Subcutaneous abdominal adipose tissue (tissue), 5 donors: ENCODE results near the gene SNAP47.

Experiments
- H3K27ac ChIP-seq: one replicate; pipeline ENCODE4 v1.7.0; 2013; ENCODE audit warnings: low read depth, mild to moderate bottlenecking, inconsistent platforms, low read length, moderate library complexity
- H3K27me3 ChIP-seq, 5 donors: one replicate each; pipeline ENCODE4 v1.7.0; 2013; ENCODE audit warnings: low read length in 5 of 5, inconsistent platforms in 1 of 5; ENCODE audit not compliant: control insufficient read depth in 5 of 5, insufficient read depth in 4 of 5
- H3K36me3 ChIP-seq, 5 donors: one replicate each; pipeline ENCODE4 v1.7.0; 2013; ENCODE audit warnings: low read length in 5 of 5; ENCODE audit not compliant: control insufficient read depth in 5 of 5, insufficient read depth in 5 of 5
- H3K4me1 ChIP-seq, 5 donors: one replicate each; pipeline ENCODE4 v1.7.0; 2013; ENCODE audit warnings: low read length in 5 of 5, mild to moderate bottlenecking in 3 of 5, moderate library complexity in 1 of 5; ENCODE audit not compliant: control insufficient read depth in 5 of 5, insufficient read depth in 5 of 5
- H3K4me3 ChIP-seq, 5 donors: one replicate each; pipeline ENCODE4 v1.7.0; 2013; ENCODE audit warnings: low read length in 5 of 5, low read depth in 1 of 5
- H3K9ac ChIP-seq, 5 donors: one replicate each; pipeline ENCODE4 v1.7.0; 2013; ENCODE audit warnings: low read length in 5 of 5, mild to moderate bottlenecking in 4 of 5, moderate library complexity in 3 of 5
- H3K9me3 ChIP-seq, 5 donors: one replicate each; pipeline ENCODE4 v1.7.0; 2013; ENCODE audit warnings: low read length in 5 of 5; ENCODE audit not compliant: control insufficient read depth in 5 of 5
- donor health status: healthy.
- donor health status: healthy.
- donor health status: healthy.
- donor health status: healthy.
- donor health status: healthy.

SNAP47 gene

GRCh38 chr1:227790868-227791267 is 55.6 kb downstream of the SNAP47 start:
- no peak overlapping the region for H3K27ac ChIP-seq
- no peak overlapping the region for H3K4me3 ChIP-seq
- H3K4me1 ChIP-seq = peaks cover 3 to 42% (median 31%) of the 10 kb centered on the region in 5 donors
- H3K36me3 ChIP-seq = no peaks in the 10 kb centered on the region
- no peak overlapping the region for H3K9ac ChIP-seq
- peaks cover 4 to 14% (median 10%) of the 10 kb centered on the region in 5 donors for H3K27me3 ChIP-seq
- no peaks in the 10 kb centered on the region for H3K9me3 ChIP-seq

GRCh38 chr1:227791425-227792143 is 56.3 kb downstream of the SNAP47 start:
- Histone ChIP-seq H3K4me1 (peaks cover 3 to 36% (median 27%) of the 10 kb centered on the region in 5 donors), H3K9me3 (no peaks in the 10 kb centered on the region), H3K4me3 (no peak overlapping the region), H3K9ac (no peak overlapping the region), H3K27me3 (peaks cover 5 to 17% (median 9%) of the 10 kb centered on the region in 5 donors), H3K36me3 (no peaks in the 10 kb centered on the region), H3K27ac (no peak overlapping the region)

- peaks cover 1 to 28% (median 19%) of the 10 kb centered on the region in 5 donors for H3K4me1 ChIP-seq
- no peak overlapping the region for H3K9ac ChIP-seq
- H3K9me3 ChIP-seq = no peaks in the 10 kb centered on the region
- no peak overlapping the region for H3K4me3 ChIP-seq
- no peak overlapping the region for H3K27ac ChIP-seq
- H3K36me3 ChIP-seq = no peaks in the 10 kb centered on the region
- peaks cover 5 to 17% (median 10%) of the 10 kb centered on the region in 5 donors for H3K27me3 ChIP-seq
These were observed 57.2 kb downstream of the SNAP47 start for GRCh38 chr1:227792216-227793078.

- Histone ChIP-seq H3K27me3 (peaks cover 5 to 19% (median 10%) of the 10 kb centered on the region in 5 donors), H3K9ac (no peak overlapping the region), H3K27ac (no peak overlapping the region), H3K4me3 (no peak overlapping the region), H3K9me3 (no peaks in the 10 kb centered on the region), H3K36me3 (no peaks in the 10 kb centered on the region), H3K4me1 (peaks cover 1 to 22% (median 13%) of the 10 kb centered on the region in 5 donors)
These were observed 58.1 kb downstream of the SNAP47 start for GRCh38 chr1:227793079-227793947.

GRCh38 chr1:227793948-227794816 is 58.9 kb downstream of the SNAP47 start:
- H3K27me3 ChIP-seq = peaks cover 5 to 20% (median 10%) of the 10 kb centered on the region in 5 donors
- H3K27ac ChIP-seq = no peak overlapping the region
- no peak overlapping the region for H3K4me3 ChIP-seq
- H3K4me1 ChIP-seq = peaks cover 0 to 14% (median 8%) of the 10 kb centered on the region in 5 donors
- H3K9ac ChIP-seq = no peak overlapping the region
- H3K9me3 ChIP-seq = no peaks in the 10 kb centered on the region
- no peaks in the 10 kb centered on the region for H3K36me3 ChIP-seq

- Histone ChIP-seq H3K27ac (no peak overlapping the region), H3K36me3 (no peaks in the 10 kb centered on the region), H3K4me3 (no peak overlapping the region), H3K9ac (no peak overlapping the region), H3K27me3 (peaks cover 5 to 20% (median 10%) of the 10 kb centered on the region in 5 donors), H3K9me3 (no peaks in the 10 kb centered on the region), H3K4me1 (peaks cover 0 to 14% (median 8%) of the 10 kb centered on the region in 5 donors)
These were observed 59.6 kb downstream of the SNAP47 start for GRCh38 chr1:227794817-227795192.

- no peaks in the 10 kb centered on the region for H3K36me3 ChIP-seq
- no peak overlapping the region for H3K27ac ChIP-seq
- H3K4me3 ChIP-seq = no peak overlapping the region
- no peak overlapping the region for H3K9ac ChIP-seq
- H3K4me1 ChIP-seq = peaks cover 0 to 14% (median 8%) of the 10 kb centered on the region in 5 donors
- H3K27me3 ChIP-seq = peaks cover 5 to 20% (median 10%) of the 10 kb centered on the region in 5 donors
- H3K9me3 ChIP-seq = no peaks in the 10 kb centered on the region
These were observed 60.5 kb downstream of the SNAP47 start for GRCh38 chr1:227795732-227796131.

GRCh38 chr1:227796359-227796915 is 61.2 kb downstream of the SNAP47 start:
- H3K9me3 ChIP-seq = no peaks in the 10 kb centered on the region
- H3K27me3 ChIP-seq = peaks cover 5 to 20% (median 10%) of the 10 kb centered on the region in 5 donors
- no peaks in the 10 kb centered on the region for H3K36me3 ChIP-seq
- peaks cover 0 to 14% (median 8%) of the 10 kb centered on the region in 5 donors for H3K4me1 ChIP-seq
- no peak overlapping the region for H3K4me3 ChIP-seq
- H3K27ac ChIP-seq = no peak overlapping the region
- H3K9ac ChIP-seq = no peak overlapping the region

- H3K27ac ChIP-seq = no peak overlapping the region
- H3K4me1 ChIP-seq = peaks cover 0 to 14% (median 8%) of the 10 kb centered on the region in 5 donors
- H3K9ac ChIP-seq = no peak overlapping the region
- no peaks in the 10 kb centered on the region for H3K9me3 ChIP-seq
- no peak overlapping the region for H3K4me3 ChIP-seq
- peaks cover 5 to 20% (median 10%) of the 10 kb centered on the region in 5 donors for H3K27me3 ChIP-seq
- no peaks in the 10 kb centered on the region for H3K36me3 ChIP-seq
These were observed 61.9 kb downstream of the SNAP47 start for GRCh38 chr1:227797144-227797543.
